NCI-H1417 treated with DMSO at 0.1 percent for 48 hours (cell line): ENCODE results near the gene F2RL2.

ENCODE experiments used
- DNase-seq: peaks from one replicate; lab custom pipeline; 2025; lab: John Stamatoyannopoulos, UW

F2RL2 gene, protein sequence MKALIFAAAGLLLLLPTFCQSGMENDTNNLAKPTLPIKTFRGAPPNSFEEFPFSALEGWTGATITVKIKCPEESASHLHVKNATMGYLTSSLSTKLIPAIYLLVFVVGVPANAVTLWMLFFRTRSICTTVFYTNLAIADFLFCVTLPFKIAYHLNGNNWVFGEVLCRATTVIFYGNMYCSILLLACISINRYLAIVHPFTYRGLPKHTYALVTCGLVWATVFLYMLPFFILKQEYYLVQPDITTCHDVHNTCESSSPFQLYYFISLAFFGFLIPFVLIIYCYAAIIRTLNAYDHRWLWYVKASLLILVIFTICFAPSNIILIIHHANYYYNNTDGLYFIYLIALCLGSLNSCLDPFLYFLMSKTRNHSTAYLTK

DNA sequence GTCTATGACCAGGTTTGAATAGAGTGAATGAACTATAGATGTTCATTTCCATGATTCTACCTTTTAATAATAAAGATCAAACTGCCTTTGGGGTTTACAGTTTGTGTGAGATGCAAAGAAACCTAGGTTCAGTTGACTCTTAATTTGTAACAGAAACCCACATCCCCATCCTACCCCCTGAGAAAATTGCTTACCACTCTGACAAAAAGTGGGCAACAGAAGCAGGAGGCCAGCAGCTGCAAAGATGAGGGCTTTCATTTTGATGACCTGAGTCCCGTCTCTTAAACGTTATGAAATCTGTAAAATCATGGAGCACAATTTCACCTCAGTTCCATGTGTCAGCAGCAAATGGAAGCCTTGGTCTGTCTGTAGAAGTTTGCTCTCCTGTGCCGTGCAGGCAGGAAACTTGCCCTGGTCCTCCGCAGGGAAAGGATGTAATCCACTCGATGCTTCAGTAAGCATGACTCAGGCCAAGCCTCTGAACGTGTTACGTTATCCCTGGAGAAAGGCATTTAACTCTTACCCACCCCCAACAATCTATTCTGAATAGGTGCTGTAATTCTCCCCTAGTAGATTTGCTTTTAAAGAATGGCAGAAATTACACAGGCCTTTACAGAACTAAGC is at the start of gene F2RL2:
TSS of gene F2RL2 (minus strand) at position 431 of the 624 bp plus-strand sequence. CDS start at position 258, 173 bp downstream.
- DNase-seq = no peak

GRCh38 chr5:76672242-76672641 is 49.0 kb upstream of the F2RL2 start:
- DNase-seq = no peak

- no peak for DNase-seq
Observed at GRCh38 chr5:76670508-76670907, 47.3 kb upstream of the F2RL2 start.

- DNase-seq = no peak
Observed at GRCh38 chr5:76669245-76669644, 46.0 kb upstream of the F2RL2 start.

GRCh38 chr5:76667495-76667894 is 44.3 kb upstream of the F2RL2 start:
- DNase-seq = no peak

DNA sequence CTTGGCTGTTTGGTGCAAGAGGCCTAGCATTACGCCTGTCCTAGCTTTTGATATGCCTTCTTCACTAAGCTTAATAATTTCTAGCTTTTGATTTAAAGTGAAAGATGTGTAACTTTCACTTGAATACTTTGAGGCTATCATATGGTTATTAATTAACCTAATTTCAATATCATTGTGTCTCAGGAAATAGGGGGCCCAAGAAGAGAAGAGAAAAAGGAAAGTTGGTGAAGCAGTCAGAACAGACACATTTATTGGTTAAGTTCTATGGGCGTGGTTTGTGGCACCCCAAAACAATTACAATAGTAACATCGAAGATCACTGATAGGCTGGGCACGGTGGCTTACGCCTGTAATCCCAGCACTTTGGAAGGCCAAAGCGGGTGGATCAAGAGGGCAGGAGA is 40.9 kb upstream of the F2RL2 start:
- DNase-seq = no peak

DNA sequence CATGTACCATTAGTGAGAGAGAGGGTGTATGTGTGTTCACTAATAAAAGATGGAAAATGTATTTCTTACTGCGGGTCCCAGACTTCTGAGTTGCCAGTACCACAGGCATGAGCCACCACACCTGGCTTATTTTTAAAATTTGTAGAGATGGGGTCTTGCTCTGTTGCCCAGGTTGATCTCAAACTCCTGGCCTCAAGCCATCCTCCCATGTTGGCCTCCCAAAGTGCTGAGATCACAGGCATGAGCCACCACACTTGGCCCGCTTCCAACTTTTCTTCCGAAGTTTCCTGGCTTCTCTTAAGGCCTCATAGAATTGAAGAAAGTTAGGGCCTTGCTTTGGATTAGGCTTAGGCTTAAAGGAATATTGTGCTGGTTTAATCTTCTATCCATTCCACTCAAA is 40.4 kb upstream of the F2RL2 start:
- no peak for DNase-seq

DNA sequence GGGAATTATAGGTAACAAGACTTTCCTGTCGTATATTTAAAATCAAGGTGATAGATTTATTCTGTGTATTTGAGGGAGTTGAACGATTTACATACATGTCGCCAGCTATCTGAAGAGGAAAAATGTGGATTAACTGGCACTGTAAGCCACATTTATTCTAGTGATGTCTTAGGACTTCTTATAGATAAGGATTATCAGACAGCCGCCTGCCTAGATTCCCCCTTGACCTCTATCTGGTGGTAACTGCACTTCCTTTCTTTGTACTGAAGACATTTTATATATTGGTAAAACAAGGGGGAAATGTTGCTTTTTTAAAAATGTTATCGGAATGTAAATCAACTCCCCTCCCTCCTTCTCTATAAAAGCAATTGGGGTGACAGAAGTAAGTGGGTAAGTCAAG is 39.3 kb upstream of the F2RL2 start:
- DNase-seq = no peak

DNA sequence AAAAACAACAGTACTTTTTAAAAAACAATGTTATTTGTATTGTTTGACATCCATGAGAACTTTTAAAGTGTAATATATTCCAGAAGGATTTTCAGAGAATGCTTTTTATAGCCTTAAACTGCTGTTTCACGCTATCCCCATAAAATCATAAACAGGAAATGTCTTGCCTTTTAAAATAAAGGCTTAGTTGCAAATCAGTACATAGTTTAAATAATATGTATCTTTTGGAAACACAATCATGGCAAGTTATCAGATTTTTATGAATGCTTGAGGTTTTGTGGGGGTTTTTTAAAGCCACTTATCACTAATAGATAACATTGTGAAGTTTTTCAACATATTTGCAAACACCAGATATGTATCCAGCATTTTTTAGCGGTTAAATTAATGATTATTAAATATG is 37.2 kb upstream of the F2RL2 start:
- DNase-seq = no peak

DNA sequence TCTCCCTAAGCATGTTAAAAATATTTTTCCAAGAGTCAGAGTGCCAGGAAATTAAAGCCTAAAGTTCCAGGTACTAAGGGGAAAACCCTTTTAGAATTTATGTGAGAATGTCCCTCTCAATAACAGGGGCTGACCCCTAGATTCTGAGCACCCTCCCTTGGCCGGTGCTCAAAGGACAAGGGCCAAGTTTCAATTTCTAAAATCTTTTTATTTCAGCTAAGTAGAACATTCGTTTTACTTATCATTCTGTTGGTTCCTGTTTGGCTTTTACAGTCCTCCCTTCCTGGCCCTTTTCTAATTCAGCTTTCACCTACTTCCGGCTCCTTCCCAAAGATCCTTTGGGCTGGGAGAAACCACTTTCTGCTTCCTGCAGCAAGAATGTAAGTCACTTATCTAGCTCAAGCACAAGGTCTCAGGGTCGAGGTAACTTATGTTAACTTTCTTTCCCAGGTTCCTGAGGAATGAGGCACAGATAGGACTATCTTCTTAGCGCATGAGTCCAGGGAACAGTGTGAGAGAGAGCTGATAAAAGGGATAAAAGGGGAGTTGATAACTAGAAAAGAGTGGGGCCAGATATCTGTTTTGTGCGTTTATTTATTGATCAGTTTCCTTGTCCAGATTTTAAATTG is 34.6 kb upstream of the F2RL2 start:
- no peak for DNase-seq

- no peak for DNase-seq
Observed at GRCh38 chr5:76657091-76657490, 33.9 kb upstream of the F2RL2 start.

DNA sequence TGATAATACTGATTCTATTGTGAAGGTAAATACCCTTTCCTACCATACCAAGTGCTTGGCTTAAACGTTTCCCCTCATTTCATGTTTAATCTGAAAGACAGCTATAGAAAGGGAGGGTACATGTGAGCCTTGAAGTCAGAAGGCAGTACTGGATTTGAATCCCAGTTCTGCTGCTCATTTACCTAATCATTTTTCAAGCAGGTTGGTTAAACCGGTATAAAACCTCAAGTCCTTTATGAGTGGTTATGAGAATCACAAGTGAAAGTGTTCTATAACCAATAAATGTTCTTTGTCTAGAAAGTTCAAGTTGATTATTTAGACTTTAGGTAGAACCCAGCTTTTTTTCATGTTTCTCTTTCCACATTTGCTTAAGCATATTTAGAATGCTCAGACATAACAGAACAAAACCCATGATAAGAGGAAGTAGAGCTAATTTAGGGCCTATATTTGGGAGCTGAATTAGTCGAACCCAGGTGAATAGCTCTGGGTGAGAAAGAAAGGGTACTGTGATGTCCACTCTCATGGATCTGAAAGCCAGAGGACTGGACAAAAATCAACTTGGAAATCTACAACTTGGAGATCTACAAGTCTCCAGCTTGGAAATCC is 29.7 kb upstream of the F2RL2 start:
- no peak for DNase-seq

- DNase-seq = no peak
Observed at GRCh38 chr5:76649140-76649539, 25.9 kb upstream of the F2RL2 start.

DNA sequence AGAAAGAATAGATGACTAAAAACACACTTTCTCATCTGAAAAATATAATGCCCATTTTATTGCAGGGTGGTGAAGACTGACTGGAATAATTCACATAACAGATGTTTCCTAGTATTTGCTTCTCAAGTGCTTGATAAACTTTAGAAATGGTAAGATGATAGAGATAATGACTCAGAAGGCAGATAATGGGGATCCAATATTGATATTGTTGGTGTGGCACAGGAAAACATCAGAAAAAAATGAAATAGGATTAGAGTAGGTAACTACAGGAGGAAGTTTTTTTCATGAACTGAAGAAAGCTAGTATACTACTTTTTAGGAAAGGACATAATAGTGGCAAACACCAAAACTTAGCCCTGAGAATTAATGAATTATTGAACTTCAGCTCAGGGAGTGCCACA is 20.2 kb upstream of the F2RL2 start:
- no peak for DNase-seq

DNA sequence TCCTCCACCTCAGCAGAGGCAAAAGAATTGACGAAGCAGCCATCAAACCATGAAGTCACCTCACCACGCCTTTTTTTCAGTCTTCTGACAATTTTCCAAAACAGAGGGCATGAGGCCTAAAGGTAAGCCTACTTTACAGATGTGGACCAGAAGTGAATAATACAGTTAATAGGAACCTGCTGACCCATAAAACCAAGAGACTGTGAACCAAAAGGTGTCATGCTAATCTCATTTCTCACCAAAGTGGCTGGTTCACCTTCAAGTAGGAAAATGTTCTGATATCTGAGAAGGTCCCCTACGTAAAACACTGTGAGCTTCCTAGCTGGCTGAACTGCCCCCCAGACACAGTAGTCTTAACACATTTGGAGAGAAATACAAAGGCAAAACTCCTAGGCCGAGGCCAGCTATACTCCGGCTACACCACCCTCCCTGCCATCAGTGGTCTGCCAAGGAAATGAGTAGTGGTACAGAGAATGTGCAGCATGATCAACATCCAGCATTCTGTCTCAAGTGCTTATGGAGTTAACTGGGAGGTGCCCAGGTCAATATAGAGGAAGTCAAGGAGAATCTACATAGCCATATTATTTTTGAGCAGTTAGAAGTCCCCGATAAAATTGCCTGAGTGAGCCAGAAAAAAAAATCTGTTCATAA is 19.3 kb upstream of the F2RL2 start:
- DNase-seq = no peak

DNA sequence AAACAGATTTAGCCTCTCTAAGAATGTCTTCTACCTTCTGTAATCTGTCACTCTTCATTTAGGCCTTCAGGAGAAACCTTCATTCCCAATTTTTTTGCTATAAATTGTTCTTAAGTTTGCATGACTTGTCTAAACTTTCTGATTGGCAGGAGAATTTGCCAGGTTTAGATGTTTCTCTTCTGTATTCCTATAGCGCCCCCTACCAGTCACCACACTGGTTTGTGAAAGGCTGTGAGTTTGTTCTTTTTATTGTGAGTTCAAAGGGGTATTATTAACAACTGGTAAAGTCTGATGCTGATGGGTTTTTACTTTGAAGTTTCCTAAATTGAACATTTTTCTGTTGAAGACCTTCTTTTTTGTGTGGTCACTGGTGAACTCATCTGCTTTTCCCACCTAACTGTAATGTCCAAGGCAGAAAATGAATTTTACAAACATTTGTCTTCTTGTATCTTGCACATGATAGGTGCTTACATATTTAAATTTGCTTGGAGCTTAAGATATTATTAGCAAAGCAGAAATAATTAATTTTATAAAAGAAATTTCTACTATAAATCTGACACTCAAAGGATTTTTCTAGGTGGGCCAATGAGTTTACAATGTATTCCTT is 18.4 kb upstream of the F2RL2 start:
- no peak for DNase-seq

DNA sequence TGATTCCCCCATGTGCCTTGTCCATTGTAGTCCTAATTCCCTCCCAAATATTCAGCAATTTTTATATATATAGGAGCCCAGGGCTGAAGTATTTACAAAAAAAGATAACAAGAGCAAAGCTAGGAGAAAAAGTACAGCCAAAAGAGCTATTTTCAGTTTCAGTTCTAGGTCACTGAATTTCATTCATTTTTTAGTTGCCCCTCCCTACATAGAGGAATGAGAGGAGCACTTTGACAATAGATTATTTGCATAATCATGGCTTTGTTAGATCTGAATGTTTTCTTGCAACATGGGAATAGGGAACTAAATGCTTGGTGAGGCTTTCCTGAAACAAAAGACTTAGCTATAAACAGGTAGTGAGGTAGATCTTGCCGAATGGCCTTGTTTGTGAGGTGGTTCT is 15.3 kb upstream of the F2RL2 start:
- no peak for DNase-seq

GRCh38 chr5:76637490-76637889 is 14.3 kb upstream of the F2RL2 start:
- no peak for DNase-seq

GRCh38 chr5:76634661-76635060 is 11.5 kb upstream of the F2RL2 start:
- DNase-seq = no peak

- no peak for DNase-seq
Observed at GRCh38 chr5:76626738-76627137, 3.5 kb upstream of the F2RL2 start.

GRCh38 chr5:76625087-76625815 is 2.0 kb upstream of the F2RL2 start:
- DNase-seq = no peak
